Liver (tissue), 9 donors: ENCODE results near the gene HBD. TPM values are rescaled to one million over a fixed set of nuclear protein-coding genes. Genes with fewer than 3 reads are reported as not detected.

Experiments used
- DNase-seq: peaks from one replicate; pipeline ENCODE4 v3.0.0-alpha.2; 2017; ENCODE audit warnings: low spot score
- H3K27ac ChIP-seq, 2 donors: one replicate each; pipeline ENCODE4 v1.7.0; 2013; ENCODE audit warnings: inconsistent platforms in 2 of 2, low read length in 2 of 2, control low read depth in 1 of 2, low read depth in 1 of 2, mild to moderate bottlenecking in 1 of 2
- H3K27me3 ChIP-seq, 4 donors: one replicate each; pipeline versions ENCODE4 v1.6.1 to v1.7.0; 2013; ENCODE audit warnings: low read length in 3 of 4, inconsistent platforms in 1 of 4, mild to moderate bottlenecking in 1 of 4, moderate library complexity in 1 of 4; ENCODE audit not compliant: control insufficient read depth in 4 of 4, insufficient read depth in 4 of 4
- H3K36me3 ChIP-seq, 4 donors: one replicate each; pipeline versions ENCODE4 v1.6.1 to v1.7.0; 2013; ENCODE audit warnings: low read length in 3 of 4, mild to moderate bottlenecking in 3 of 4, low read depth in 1 of 4, moderate library complexity in 1 of 4; ENCODE audit not compliant: control insufficient read depth in 4 of 4, insufficient read depth in 3 of 4
- H3K4me1 ChIP-seq, 4 donors: one replicate each; pipeline versions ENCODE4 v1.6.1 to v1.7.0; 2013; ENCODE audit warnings: low read length in 3 of 4, mild to moderate bottlenecking in 3 of 4, moderate library complexity in 1 of 4; ENCODE audit not compliant: control insufficient read depth in 4 of 4, insufficient read depth in 4 of 4
- H3K4me3 ChIP-seq, 3 donors: one replicate each; pipeline versions ENCODE4 v1.6.1 to v1.7.0; 2013; ENCODE audit warnings: low read length in 3 of 3, control low read depth in 1 of 3, low read depth in 1 of 3, mild to moderate bottlenecking in 1 of 3
- H3K9ac ChIP-seq, 2 donors: one replicate each; pipeline ENCODE4 v1.7.0; 2013; ENCODE audit warnings: low read length in 2 of 2, mild to moderate bottlenecking in 2 of 2, moderate library complexity in 2 of 2, control low read depth in 1 of 2, low read depth in 1 of 2
- H3K9me3 ChIP-seq, 4 donors: one replicate each; pipeline versions ENCODE4 v1.6.1 to v1.7.0; 2013; ENCODE audit warnings: low read length in 3 of 4; ENCODE audit not compliant: control insufficient read depth in 4 of 4
- CTCF ChIP-seq: fragments of 150-350 bp; IDR thresholded peaks from 2 replicates; pipeline ENCODE4 v1.5.1; 2017; ENCODE audit warnings: improper control_type of control experiment, low read depth, low read length; ENCODE audit not compliant: missing input control
- EGR1 ChIP-seq, 2 donors: IDR thresholded peaks; 2 replicates each; pipeline ENCODE4 v1.6.1; 2016 to 2018; ENCODE audit warnings: antibody characterized with exemption in 2 of 2, low read depth in 2 of 2
- FOXA1 ChIP-seq: IDR thresholded peaks from 2 replicates; pipeline ENCODE4 v1.6.1; 2016; ENCODE audit warnings: antibody characterized with exemption
- FOXA2 ChIP-seq: IDR thresholded peaks from 2 replicates; pipeline ENCODE4 v1.6.1; 2016; ENCODE audit warnings: antibody characterized with exemption
- GABPA ChIP-seq, 2 donors: IDR thresholded peaks in 1 of 2; conservative IDR thresholded peaks in 1 of 2; 2 replicates each; pipeline ENCODE4 v1.6.1; 2016; ENCODE audit warnings: antibody characterized with exemption in 2 of 2, mild to moderate bottlenecking in 1 of 2, moderate library complexity in 1 of 2
- HNF4A ChIP-seq, 2 donors: conservative IDR thresholded peaks; 2 replicates each; pipeline ENCODE4 v1.6.1; 2016; ENCODE audit warnings: antibody characterized with exemption in 2 of 2, mild to moderate bottlenecking in 2 of 2
- HNF4G ChIP-seq: IDR thresholded peaks from 2 replicates; pipeline ENCODE4 v1.6.1; 2016; ENCODE audit warnings: antibody characterized with exemption
- JUND ChIP-seq, 2 donors: IDR thresholded peaks; 2 replicates each; pipeline ENCODE4 v1.6.1; 2016; ENCODE audit warnings: antibody characterized with exemption in 2 of 2
- MAX ChIP-seq: IDR thresholded peaks from 2 replicates; pipeline ENCODE4 v1.6.1; 2016; ENCODE audit warnings: antibody characterized with exemption
- NR2F2 ChIP-seq: IDR thresholded peaks from 2 replicates; pipeline ENCODE4 v1.6.1; 2016; ENCODE audit warnings: antibody characterized with exemption
- RAD21 ChIP-seq, 2 donors: IDR thresholded peaks; 2 replicates each; pipeline ENCODE4 v1.6.1; 2016; ENCODE audit warnings: antibody characterized with exemption in 2 of 2, mild to moderate bottlenecking in 2 of 2
- REST ChIP-seq: IDR thresholded peaks from 2 replicates; pipeline ENCODE4 v1.6.1; 2016; ENCODE audit warnings: antibody characterized with exemption, mild to moderate bottlenecking
- RXRA ChIP-seq, 2 donors: IDR thresholded peaks; 2 replicates each; pipeline ENCODE4 v1.6.1; 2017 to 2018; ENCODE audit warnings: antibody characterized with exemption in 2 of 2, mild to moderate bottlenecking in 1 of 2
- SP1 ChIP-seq: IDR thresholded peaks from 2 replicates; pipeline ENCODE4 v1.6.1; 2018; ENCODE audit warnings: antibody characterized with exemption, mild to moderate bottlenecking
- TAF1 ChIP-seq: conservative IDR thresholded peaks from 2 replicates; pipeline ENCODE4 v1.6.1; 2016; ENCODE audit warnings: antibody characterized with exemption, mild to moderate bottlenecking
- YY1 ChIP-seq: IDR thresholded peaks from 2 replicates; pipeline ENCODE4 v1.6.1; 2016; ENCODE audit warnings: antibody characterized with exemption, mild to moderate bottlenecking
- ZBTB33 ChIP-seq: IDR thresholded peaks from 2 replicates; pipeline ENCODE4 v1.6.1; 2016; ENCODE audit warnings: antibody characterized with exemption
- WGBS: extraction: QIAGEN DNeasy Blood & Tissue Kit; methylation state at CpG from one replicate; pipeline ENCODE4 v1.1.7; 2013; 5-methylcytosine and 5-hydroxymethylcytosine counted together
- polyA plus RNA-seq, 2 donors: library from polyadenylated mRNA; stranded (reverse) in 1 of 2; unstranded in 1 of 2; fragments of 200-250 nt in 1 of 2; fragments of >200 nt in 1 of 2; fragmentation: Nextera tagmentation in 1 of 2; extraction: Ambion mirVana in 1 of 2; gene quantifications; one replicate each; pipeline versions ENCODE4 v1.2.1 to v1.2.3, GENCODE V29; 2013 to 2015
- total RNA-seq, 2 donors: library from RNA; depleted of rRNA; stranded (reverse); fragments of >200 nt; gene quantifications; one replicate each; pipeline ENCODE4 v1.2.3, GENCODE V29; 2014
- donor health status: healthy.
- donor health status: healthy.
- donor health status: healthy.
- donor health status: healthy.
- donor health status: healthy.

Gene HBD
- total and polyA plus RNA-seq, 4 donors, result 0.72 to 6.0 TPM; not detected in 2

- TF ChIP-seq JUND (IDR thresholded peaks at IDR 0.05), result no peak
- no peak for TF ChIP-seq RAD21 (IDR thresholded peaks at IDR 0.05)
- TF ChIP-seq ZBTB33, result no peak
Measured at GRCh38 chr11:5192738-5193137, 41.5 kb downstream of the HBD start (continued).

GRCh38 chr11:5188201-5188600, 46.1 kb downstream of the HBD start:
- WGBS, result 90% methylated on average over 2 of the region's 2 CpGs
- no peak for DNase-seq
- no peaks in the 10 kb centered on the region for H3K36me3 ChIP-seq
- H3K9me3 ChIP-seq, result peaks cover 0 to 3% (median 0%) of the 10 kb centered on the region in 4 donors
- H3K4me1 ChIP-seq, result no peaks in the 10 kb centered on the region
- no peak overlapping the region for H3K9ac ChIP-seq
- no peak overlapping the region for H3K4me3 ChIP-seq
- no peaks in the 10 kb centered on the region for H3K27me3 ChIP-seq
- H3K27ac ChIP-seq, result no peak overlapping the region
- TF ChIP-seq FOXA2 (no peak), SP1 (no peak), EGR1 (IDR thresholded peaks at IDR 0.05; ENCODE audit: low read depth in 2 of 2) (no peak), REST (no peak), RXRA (IDR thresholded peaks at IDR 0.05) (no peak), MAX (no peak), CTCF (no peak), GABPA (IDR thresholded peaks at IDR 0.05 in 1 of 2, conservative IDR thresholded peaks at IDR 0.05 in 1 of 2) (no peak), HNF4G (no peak), ZBTB33 (no peak), HNF4A (conservative IDR thresholded peaks at IDR 0.05) (no peak), TAF1 (no peak), JUND (IDR thresholded peaks at IDR 0.05) (no peak), YY1 (no peak), FOXA1 (no peak), NR2F2 (no peak)

Other genes with a start within 250 kb of the HBD start
- gene OR51L1, start 239.6 kb downstream of the HBD start, total RNA-seq, result not detected
- gene OR51L1, start 239.6 kb downstream of the HBD start, polyA plus RNA-seq, result not detected
- not detected for gene OR52J3, start 188.0 kb downstream of the HBD start, total RNA-seq
- not detected for gene OR52J3, start 188.0 kb downstream of the HBD start, polyA plus RNA-seq
- not detected for gene OR52E2, start 174.9 kb downstream of the HBD start, total RNA-seq
- gene OR52E2, start 174.9 kb downstream of the HBD start, polyA plus RNA-seq, result not detected
- not detected for gene OR52E1, start 164.9 kb downstream of the HBD start, total RNA-seq
- not detected for gene OR52E1, start 164.9 kb downstream of the HBD start, polyA plus RNA-seq
- not detected for gene OR52A5, start 96.1 kb downstream of the HBD start, total RNA-seq
- gene OR52A5, start 96.1 kb downstream of the HBD start, polyA plus RNA-seq, result not detected
- gene OR52A1, start 79.7 kb downstream of the HBD start, total RNA-seq, result not detected
- not detected for gene OR52A1, start 79.7 kb downstream of the HBD start, polyA plus RNA-seq
- gene OR51V1, start 33.8 kb downstream of the HBD start, total RNA-seq, result not detected
- gene OR51V1, start 33.8 kb downstream of the HBD start, polyA plus RNA-seq, result not detected
- 1,000 to 10,000 TPM in 1 of 2 donors, 1 to 10 TPM in 1; 5.7 to 3,950 TPM for gene HBB, start 7.4 kb downstream of the HBD start, total RNA-seq
- gene HBB, start 7.4 kb downstream of the HBD start, polyA plus RNA-seq, result 10 to 100 TPM; 13.6 to 86.8 TPM
- gene HBG1, start 15.4 kb upstream of the HBD start, total RNA-seq, result 10 to 100 TPM in 1 of 2 donors, not detected in 1; 75.1 TPM
- not detected for gene HBG1, start 15.4 kb upstream of the HBD start, polyA plus RNA-seq
- over 10,000 TPM in 1 of 2 donors, not detected in 1; 55,632 TPM for gene HBG2, start 20.3 kb upstream of the HBD start, total RNA-seq
- under 1 TPM in 1 of 2 donors, not detected in 1; 0.71 TPM for gene HBG2, start 20.3 kb upstream of the HBD start, polyA plus RNA-seq
- 10 to 100 TPM in 1 of 2 donors, not detected in 1; 82.7 TPM for gene HBE1, start 35.5 kb upstream of the HBD start, total RNA-seq
- not detected for gene HBE1, start 35.5 kb upstream of the HBD start, polyA plus RNA-seq
- not detected for gene OR51B4, start 67.5 kb upstream of the HBD start, total RNA-seq
- gene OR51B4, start 67.5 kb upstream of the HBD start, polyA plus RNA-seq, result not detected
- gene OR51B2, start 89.8 kb upstream of the HBD start, total RNA-seq, result under 1 TPM; 0.17 to 0.37 TPM
- not detected for gene OR51B2, start 89.8 kb upstream of the HBD start, polyA plus RNA-seq
- gene OR51B5, start 109.0 kb upstream of the HBD start, total RNA-seq, result under 1 TPM; 0.17 to 0.23 TPM
- gene OR51B5, start 109.0 kb upstream of the HBD start, polyA plus RNA-seq, result not detected
- not detected for gene OR51B6, start 117.0 kb upstream of the HBD start, total RNA-seq
- not detected for gene OR51B6, start 117.0 kb upstream of the HBD start, polyA plus RNA-seq
- not detected for gene OR51M1, start 149.3 kb upstream of the HBD start, total RNA-seq
- gene OR51M1, start 149.3 kb upstream of the HBD start, polyA plus RNA-seq, result not detected
- not detected for gene OR51Q1, start 187.6 kb upstream of the HBD start, total RNA-seq
- not detected for gene OR51Q1, start 187.6 kb upstream of the HBD start, polyA plus RNA-seq
- gene OR51I1, start 207.0 kb upstream of the HBD start, total RNA-seq, result under 1 TPM; 0.23 to 0.33 TPM
- not detected for gene OR51I1, start 207.0 kb upstream of the HBD start, polyA plus RNA-seq
- gene OR51I2, start 214.8 kb upstream of the HBD start, total RNA-seq, result not detected
- not detected for gene OR51I2, start 214.8 kb upstream of the HBD start, polyA plus RNA-seq